GM19099 (cell line): ENCODE measurements around the gene NSD2.

Experiments used
- POLR2A ChIP-seq: IDR thresholded peaks from 3 replicates; pipeline ENCODE4 v1.6.1; 2011; ENCODE audit warnings: low read depth; ENCODE audit not compliant: insufficient read length; ENCODE audit errors: extremely low read depth

The NSD2 gene

GRCh38 chr4:1984406-1985191 lies 113.4 kb downstream of the NSD2 start:
- TF ChIP-seq POLR2A, result no peak

- TF ChIP-seq POLR2A, result no peak
Measured at GRCh38 chr4:1985294-1985693, 114.1 kb downstream of the NSD2 start.

- TF ChIP-seq POLR2A, result no peak
Measured at GRCh38 chr4:1985780-1986577, 114.8 kb downstream of the NSD2 start.

GRCh38 chr4:1986578-1987210 lies 115.5 kb downstream of the NSD2 start:
- no peak for TF ChIP-seq POLR2A

- TF ChIP-seq POLR2A, result no peak
Measured at GRCh38 chr4:1987296-1987695, 116.1 kb downstream of the NSD2 start.

- TF ChIP-seq POLR2A, result no peak
Measured at GRCh38 chr4:1987721-1988326, 116.6 kb downstream of the NSD2 start.

- TF ChIP-seq POLR2A, result no peak
Measured at GRCh38 chr4:1988327-1988724, 117.1 kb downstream of the NSD2 start.

GRCh38 chr4:1989533-1990347 lies 118.5 kb downstream of the NSD2 start:
- TF ChIP-seq POLR2A, result no peak

- TF ChIP-seq POLR2A, result no peak
Measured at GRCh38 chr4:1990348-1990645, 119.1 kb downstream of the NSD2 start.

GRCh38 chr4:1990676-1991075 lies 119.5 kb downstream of the NSD2 start:
- no peak for TF ChIP-seq POLR2A

- TF ChIP-seq POLR2A, result no peak
Measured at GRCh38 chr4:1991087-1991486, 119.9 kb downstream of the NSD2 start.

GRCh38 chr4:1991596-1992434 lies 120.6 kb downstream of the NSD2 start:
- no peak for TF ChIP-seq POLR2A

- TF ChIP-seq POLR2A, result no peak
Measured at GRCh38 chr4:1992468-1993168, 121.4 kb downstream of the NSD2 start.
